ENCODE data around the gene DGCR8.

The DGCR8 gene

GRCh38 chr22:20124083-20124787 lies 44.2 kb downstream of the DGCR8 start:
- no peak for DNase-seq (ENCODE audit: low read depth)
- H3K4me3 ChIP-seq (ENCODE audit: low read depth, low read length) = no peak overlapping the region
- no peak for TF ChIP-seq CTCF (IDR thresholded peaks at IDR 0.05; ENCODE audit: control insufficient read depth, extremely low read depth, insufficient read depth)

- no peak for TF ChIP-seq CTCF (IDR thresholded peaks at IDR 0.05; ENCODE audit: control insufficient read depth, extremely low read depth, insufficient read depth)
- DNase-seq (ENCODE audit: low read depth) = no peak
- no peak overlapping the region for H3K4me3 ChIP-seq (ENCODE audit: low read depth, low read length)
These were observed 45.4 kb downstream of the DGCR8 start for GRCh38 chr22:20125201-20126174.

- DNase-seq (ENCODE audit: low read depth) = no peak
- no peak for TF ChIP-seq CTCF (IDR thresholded peaks at IDR 0.05; ENCODE audit: control insufficient read depth, extremely low read depth, insufficient read depth)
- H3K4me3 ChIP-seq (ENCODE audit: low read depth, low read length) = no peak overlapping the region
These were observed 46.4 kb downstream of the DGCR8 start for GRCh38 chr22:20126284-20127029.

GRCh38 chr22:20127318-20127868 lies 47.4 kb downstream of the DGCR8 start:
- no peak for TF ChIP-seq CTCF (IDR thresholded peaks at IDR 0.05; ENCODE audit: control insufficient read depth, extremely low read depth, insufficient read depth)
- no peak overlapping the region for H3K4me3 ChIP-seq (ENCODE audit: low read depth, low read length)
- no peak for DNase-seq (ENCODE audit: low read depth)

GRCh38 chr22:20127869-20128618 lies 48.0 kb downstream of the DGCR8 start:
- no peak overlapping the region for H3K4me3 ChIP-seq (ENCODE audit: low read depth, low read length)
- TF ChIP-seq CTCF (IDR thresholded peaks at IDR 0.05; ENCODE audit: control insufficient read depth, extremely low read depth, insufficient read depth) = no peak
- DNase-seq (ENCODE audit: low read depth) = no peak

GRCh38 chr22:20128619-20128901 lies 48.5 kb downstream of the DGCR8 start:
- no peak for TF ChIP-seq CTCF (IDR thresholded peaks at IDR 0.05; ENCODE audit: control insufficient read depth, extremely low read depth, insufficient read depth)
- no peak for DNase-seq (ENCODE audit: low read depth)
- no peak overlapping the region for H3K4me3 ChIP-seq (ENCODE audit: low read depth, low read length)

Measured in LNCaP clone FGC (cell line).